Frontal cortex (tissue), 4 donors: ENCODE data around the gene SGPP2. TPM values are rescaled to one million over a fixed set of nuclear protein-coding genes. Genes with fewer than 3 reads are reported as not detected.
"Not testable (repeated sequence)": the region's sequence is repeated elsewhere in the genome, so short reads cannot be mapped to it uniquely, and the experiment has no call there.

Experiments used
- DNase-seq, 2 donors: peaks; one replicate each; pipeline ENCODE4 v3.0.0; 2012; ENCODE audit warnings: low spot score in 2 of 2
- FAIRE-seq: peaks from 2 replicates; lab custom pipeline; 2012; peaks lifted over from hg19 to GRCh38; lab: Jason Lieb, UNC
- total RNA-seq: library from RNA; depleted of rRNA; stranded (reverse); fragments of >200 nt; gene quantifications from one replicate; pipeline ENCODE4 v1.2.3, GENCODE V29; 2014
- donor health status: control.
- donor health status: control.
- donor health status: control.

Gene SGPP2
- total RNA-seq, 1 donor from 2014 or later: 0.82 TPM

DNA sequence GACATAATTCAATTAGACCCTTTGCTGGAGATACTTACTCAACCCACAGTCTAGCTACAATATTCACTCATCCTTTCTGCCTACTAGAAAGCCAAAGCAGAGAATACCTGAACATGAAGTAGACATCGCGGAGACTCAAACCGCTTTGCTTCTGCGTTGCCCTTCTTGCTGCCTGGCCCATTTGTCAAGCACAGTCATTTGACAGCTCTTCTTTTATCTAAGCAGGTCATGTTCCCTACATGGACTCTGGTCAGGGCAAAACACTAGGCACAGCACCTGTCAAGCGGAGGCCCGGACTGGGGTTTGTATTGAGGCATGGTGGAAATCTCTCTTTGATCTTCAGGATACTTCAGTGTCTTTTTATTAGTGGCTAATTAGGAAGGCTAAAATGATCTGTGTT lies 141.9 kb downstream of the SGPP2 start:
- no peak for FAIRE-seq
- DNase-seq: no peak

DNA sequence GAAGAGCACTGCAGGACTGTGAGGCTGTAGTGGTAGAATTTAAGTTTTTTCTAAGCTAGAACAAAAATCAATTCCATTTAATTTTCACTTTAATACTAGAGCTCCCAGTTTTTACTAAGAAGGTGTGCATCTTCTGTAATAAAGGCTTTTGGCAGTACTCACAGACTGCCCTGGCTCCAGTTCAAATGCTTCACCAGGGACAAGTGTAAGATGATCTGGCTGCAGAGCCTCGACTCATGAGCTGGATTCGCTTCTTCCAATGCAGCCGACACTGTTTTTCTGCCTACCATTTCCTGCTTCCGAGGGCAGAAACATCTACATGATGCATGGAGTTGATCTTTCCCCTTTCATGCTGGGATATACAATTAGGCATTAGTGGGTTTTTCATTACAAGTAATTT lies 144.5 kb downstream of the SGPP2 start:
- DNase-seq: no peak

DNA sequence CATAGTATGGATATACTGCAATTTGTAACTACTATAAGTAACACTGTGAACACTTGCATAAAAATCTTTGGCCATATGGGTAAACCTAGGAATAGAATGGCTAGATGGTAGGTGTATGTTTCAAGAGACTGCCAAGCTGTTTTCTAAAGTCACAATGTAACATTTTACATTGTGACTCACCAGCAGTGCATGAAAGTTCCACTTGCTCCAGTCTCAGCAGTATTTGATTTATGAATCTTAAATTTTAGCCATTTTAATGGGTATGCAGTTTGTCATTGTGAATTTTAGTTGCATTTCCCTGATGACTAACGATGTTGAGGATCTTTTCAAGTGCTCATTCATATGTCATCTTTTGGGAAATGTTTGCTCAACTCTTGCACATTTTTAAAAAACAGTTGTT lies 145.5 kb downstream of the SGPP2 start:
- DNase-seq: no peak

More for the DNA sequence above, 144.5 kb downstream of the SGPP2 start:
- no peak for FAIRE-seq

DNA sequence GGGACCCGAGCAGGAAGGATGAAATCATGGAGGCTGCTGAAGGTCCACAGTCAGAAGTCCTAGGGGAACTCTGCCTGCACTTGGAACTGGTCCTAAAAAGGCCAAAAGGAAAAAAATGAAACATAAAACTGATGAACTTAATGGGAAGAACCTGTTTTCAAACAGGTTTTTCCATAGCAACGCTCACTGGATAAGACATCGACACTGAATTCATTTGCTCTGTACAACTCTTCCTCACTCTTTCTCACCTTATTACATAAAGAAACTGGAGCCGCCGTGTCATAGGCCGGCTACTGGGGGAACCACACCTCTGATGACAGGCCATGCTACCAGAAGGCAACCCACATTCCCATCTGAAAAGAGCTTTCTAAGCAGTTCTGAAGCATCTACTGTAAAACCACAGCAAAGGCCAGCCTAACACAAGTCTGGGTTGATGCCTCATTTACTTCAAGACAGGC lies 147.9 kb downstream of the SGPP2 start:
- no peak for FAIRE-seq

More for the DNA sequence above, 145.5 kb downstream of the SGPP2 start:
- FAIRE-seq: no peak

DNA sequence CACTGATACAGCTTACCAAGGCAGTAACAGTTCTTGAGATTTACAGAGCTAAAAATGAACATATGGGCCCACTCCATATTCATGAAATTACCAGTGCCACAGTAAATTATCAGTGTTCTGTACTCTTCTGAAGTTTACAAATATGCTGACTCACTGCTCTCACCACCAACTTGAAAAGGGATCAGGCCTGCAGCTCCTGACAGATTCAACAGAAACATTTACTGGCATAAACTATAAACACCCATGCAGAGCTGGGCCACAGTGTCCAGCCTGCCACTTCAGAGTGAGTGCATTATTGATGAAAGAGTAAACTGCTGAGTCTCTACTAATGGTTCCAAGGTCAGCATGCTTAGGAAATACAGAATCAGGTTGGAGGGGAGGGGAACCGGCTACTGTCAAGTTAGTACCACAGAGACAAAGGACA lies 148.4 kb downstream of the SGPP2 start:
- DNase-seq (no peak), FAIRE-seq (no peak)

More for the DNA sequence above, 147.9 kb downstream of the SGPP2 start:
- no peak for DNase-seq

DNA sequence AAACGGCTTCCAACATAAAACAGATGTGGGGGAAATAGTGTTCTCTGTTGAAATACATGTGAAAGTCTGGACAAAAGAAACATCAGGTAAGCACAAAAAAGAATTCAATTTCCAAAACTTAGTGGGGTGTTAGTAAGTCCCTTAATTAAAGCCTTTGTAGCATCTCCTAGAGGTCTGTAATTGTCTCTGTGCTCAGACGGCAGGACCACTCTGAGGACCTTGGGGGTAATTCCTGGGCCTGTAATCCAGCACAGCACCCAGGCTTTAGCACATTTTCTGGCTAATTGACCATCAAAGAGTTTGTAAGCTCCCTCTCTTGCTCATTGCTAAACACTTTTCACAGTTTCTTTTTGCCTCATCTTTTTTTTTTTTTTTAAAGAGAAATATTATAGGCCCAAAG lies 151.3 kb downstream of the SGPP2 start:
- DNase-seq: no peak
- no peak for FAIRE-seq

DNA sequence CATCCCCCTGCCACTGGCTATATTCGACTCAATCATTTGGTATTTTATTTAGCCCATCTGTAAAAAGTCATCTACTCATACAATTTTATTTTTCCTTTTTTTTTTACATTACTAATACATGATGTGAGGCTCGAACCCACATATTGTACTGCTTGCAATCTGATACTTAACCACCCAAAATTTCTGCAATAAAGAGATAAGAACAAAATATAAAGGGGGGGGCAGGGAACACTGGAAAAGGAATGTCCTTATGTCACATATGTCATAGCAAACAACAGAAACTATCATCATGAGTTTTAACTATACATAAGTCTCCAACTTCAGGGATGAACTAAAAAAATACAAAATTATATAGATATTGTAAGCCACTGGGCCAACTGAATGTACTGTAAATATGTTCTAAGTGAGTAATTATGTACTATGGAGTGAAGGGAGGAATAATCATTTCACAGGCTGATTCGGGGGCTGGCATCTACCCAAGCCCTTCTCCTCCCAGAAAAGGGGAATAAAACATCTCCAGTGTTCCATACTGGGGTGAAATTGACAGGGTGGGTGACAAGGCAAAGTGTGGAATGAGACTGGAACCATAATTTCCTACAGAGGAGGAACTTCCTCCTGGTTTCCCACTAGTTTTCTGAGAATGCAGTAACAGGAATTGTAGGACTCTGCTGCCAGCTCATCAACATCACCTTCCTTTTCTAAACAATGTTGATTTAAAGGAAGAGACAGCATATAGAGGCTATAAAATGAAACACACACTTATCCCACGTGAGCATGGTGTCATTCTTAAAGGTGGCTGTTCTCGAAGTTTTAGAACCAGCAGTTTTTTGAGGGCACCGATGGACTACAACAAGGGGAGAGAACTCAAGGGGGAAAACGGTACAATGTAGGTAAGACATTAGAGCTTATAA lies 152.1 kb downstream of the SGPP2 start:
- FAIRE-seq: no peak

DNA sequence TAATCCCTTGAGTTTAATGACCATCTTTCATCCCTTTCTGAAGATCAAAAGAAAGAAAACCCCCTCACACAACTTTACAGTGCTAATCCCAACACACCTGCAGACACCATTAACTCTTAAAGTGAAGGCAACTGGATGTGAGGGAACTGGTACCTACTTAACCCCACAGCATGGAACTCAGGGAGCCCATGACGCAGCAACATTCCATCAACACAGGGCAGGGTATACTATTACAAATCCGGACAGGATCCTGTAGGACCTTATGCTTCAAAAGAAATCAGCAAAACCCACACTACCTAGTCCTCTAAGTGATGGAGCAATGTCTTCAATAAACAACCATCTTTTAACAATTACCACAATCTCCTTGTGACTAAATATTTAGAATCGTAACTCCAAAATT lies 153.0 kb downstream of the SGPP2 start:
- DNase-seq (no peak), FAIRE-seq (no peak)

More for the DNA sequence above, 152.1 kb downstream of the SGPP2 start:
- DNase-seq: no peak

DNA sequence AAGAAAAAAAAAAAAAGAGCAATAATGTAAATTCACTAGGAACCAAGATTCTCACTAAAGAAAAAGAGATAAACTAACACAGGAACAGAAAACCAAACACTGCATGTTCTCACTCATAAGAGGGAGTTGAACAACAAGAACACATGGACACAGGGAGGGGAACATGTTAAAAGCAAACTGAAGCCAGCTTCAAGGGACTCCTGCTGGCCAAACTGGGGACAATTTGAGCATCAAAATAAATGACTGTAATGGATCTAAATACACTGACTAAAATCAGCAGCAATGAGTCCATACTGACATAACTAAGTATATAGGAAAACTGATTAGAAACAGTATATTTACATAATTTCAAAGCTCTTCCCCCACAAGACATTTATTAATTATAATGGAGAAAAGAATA lies 158.6 kb downstream of the SGPP2 start:
- FAIRE-seq (no peak), DNase-seq (no peak)

DNA sequence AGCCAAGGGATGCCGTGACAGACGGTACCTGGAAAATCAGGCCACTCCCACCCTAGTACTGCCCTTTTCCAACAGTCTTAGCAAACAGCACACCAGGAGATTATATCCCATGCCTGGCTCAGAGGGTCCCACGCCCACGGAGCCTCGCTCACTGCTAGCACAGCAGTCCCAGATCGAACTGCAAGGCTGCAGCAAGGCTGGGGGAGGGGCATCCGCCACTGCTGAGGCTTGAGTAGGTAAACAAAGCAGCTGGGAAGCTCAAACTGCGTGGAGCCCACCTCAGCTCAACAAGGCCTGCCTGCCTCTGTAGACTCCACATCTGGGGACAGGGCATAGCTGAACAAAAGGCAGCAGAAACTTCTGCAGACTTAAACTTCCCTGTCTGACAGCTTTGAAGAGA lies 160.2 kb downstream of the SGPP2 start:
- DNase-seq, FAIRE-seq: not testable (repeated sequence)

DNA sequence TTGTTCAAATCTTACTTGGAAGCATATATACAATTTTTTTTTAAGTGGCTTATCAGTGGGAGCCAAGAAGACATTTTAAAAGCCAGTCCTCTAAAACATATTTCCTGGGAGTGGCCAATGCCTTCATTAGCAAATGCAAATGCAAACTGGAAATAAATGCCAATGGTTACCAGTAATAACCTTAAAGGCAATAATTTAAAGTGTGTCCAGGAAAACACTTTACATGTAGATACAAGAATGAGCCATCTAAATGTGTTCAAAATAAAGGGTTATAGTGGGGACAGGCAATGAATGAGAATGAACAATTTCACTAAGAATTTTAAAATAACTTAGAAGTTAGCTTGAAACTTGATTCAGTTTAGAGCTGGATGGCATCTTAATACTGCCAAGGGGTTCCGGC lies 167.3 kb downstream of the SGPP2 start:
- DNase-seq: no peak
- FAIRE-seq: no peak

DNA sequence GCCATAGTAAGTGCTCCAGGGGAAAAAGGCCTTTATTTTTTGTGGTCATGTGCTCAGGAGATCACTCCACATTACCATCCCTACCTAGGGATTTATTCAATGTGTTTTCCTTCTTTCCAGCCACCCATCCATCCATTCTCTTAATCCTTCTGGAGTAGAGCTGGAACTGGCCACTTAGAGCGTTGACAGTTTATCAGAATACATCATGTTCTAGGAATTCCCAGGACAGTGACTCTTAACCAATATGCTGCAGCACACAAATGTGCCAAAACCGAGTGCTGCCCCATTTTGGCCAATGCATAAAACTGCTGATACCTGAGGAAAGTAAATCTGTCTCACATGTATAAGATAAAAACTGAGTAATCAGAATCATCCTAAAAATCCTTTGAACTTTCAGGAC lies 167.8 kb downstream of the SGPP2 start:
- no peak for FAIRE-seq
- DNase-seq: no peak

DNA sequence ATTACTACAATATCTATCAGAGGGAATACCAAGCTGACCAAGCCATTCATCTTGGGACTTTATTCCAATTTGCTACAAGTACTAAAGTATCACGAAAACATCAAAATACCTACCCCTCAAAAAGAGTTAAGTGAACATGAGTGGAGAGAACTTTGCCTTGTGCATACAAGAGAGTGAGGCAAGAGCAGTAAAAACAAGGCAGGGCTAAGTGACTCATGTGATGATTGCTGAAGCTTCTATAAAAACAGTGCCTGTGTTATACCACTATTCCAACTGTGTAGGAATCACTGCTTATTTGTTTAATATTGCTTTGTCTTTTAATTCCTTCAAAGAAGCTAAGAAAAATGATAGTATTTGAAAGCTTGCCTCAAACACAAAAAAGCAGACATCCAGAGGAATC lies 170.3 kb downstream of the SGPP2 start:
- DNase-seq: no peak
- FAIRE-seq: no peak

DNA sequence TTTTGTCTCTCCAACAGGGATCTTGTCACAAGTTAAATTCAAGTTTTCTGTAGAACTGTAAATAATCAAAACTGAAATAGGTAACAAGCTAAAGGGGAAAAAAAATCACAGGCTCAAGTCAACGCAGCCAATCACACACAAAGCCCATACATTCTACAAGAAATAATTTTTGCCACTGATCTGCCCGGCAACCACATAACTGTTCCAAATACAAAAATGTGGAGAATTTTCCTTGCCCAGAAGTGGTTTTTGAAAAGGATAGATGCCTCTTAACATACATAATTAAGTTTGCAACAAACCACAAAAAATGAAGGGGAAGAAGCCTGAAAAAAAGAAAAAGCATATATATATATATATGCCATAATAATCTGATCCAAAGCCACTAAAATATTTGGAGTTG lies 171.2 kb downstream of the SGPP2 start:
- DNase-seq: no peak
- FAIRE-seq: no peak

DNA sequence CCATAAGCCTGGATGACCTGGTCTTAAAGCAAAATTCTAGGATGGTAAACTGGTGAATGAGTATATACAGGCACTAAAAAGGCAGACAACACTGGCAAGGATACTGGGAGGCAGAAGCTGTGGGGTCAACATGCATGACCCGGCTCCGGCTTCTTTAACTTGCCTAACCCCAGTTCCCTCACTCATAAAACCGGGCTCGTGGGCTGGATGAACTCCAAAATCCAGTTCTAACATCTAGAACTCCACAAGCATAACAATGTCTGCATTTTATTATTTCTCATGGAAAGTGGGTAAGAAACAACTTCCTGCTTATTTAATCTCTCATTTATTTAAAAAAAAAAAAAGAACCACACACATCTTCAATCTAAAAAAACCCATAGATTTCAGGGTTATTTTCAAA lies 174.3 kb downstream of the SGPP2 start:
- FAIRE-seq (no peak), DNase-seq (no peak)

DNA sequence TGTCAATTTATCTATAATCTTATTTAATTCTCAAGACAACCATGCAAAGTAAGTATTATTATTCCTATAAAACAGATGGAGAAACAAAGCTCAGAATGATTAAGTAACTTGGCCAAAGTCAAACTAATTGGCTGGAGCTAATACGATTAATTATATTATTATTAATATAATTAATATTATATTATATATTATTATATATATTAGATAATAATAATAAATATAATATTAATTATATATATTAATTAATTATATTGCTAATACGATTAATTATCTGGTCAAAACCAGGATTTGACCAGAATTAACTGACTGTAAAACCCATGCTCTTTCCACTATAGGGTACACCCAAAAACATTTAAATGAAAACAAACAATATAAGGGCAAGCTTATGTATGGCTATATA lies 179.2 kb downstream of the SGPP2 start:
- DNase-seq: no peak
- no peak for FAIRE-seq

DNA sequence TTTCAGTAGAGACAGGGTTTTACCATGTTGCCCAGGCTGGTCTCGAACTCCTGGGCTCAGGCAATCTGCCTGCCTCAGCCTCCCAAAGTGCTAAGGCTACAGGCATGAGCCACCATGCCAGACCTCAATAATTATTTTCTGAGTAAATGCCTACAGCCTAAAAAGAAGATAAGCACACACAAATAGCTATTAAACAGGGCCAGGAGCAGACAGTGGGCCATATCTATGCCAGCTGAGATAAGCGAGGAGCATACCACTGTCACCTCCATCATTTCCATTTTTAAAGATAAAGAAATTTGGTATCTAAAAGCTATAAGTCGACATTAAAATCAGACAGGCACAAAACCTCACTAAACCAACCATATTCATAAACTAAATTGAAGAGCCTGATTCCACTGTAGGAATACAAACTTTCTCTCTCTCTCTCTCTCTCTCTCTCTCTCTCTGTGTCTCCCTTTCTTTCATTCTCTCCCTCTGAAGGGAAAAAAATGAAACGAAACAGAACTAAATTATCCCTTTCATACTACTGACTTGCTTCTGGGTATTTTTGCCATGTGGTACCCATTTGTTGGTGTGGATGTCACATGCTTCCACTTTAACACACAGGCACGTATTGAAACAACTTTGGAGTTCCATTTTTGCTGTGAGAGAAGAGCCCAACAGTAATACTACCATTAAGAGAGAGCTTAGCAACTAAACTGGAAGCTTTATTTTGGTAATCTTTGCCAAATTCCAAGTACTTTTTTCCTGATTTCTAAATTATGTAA lies 180.6 kb downstream of the SGPP2 start:
- DNase-seq (no peak), FAIRE-seq (no peak)

DNA sequence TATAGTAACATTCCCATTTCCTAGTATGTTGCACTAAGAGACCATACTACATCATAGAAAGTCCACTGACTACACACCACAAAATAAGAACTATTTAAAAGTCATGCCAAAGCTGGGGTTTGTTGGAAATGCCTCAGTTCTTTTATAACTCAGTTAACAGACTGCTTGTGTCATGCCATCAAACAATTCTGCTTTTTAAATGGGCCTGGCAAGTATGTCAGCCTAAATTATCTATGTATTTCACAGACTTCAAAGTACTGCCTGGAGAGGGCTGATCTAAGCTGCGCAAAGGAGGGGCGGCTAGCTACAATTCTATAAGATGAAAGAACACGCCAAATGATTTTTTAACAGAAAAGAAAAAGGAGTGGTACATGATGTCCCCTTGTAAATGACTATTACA lies 182.0 kb downstream of the SGPP2 start:
- no peak for FAIRE-seq

DNA sequence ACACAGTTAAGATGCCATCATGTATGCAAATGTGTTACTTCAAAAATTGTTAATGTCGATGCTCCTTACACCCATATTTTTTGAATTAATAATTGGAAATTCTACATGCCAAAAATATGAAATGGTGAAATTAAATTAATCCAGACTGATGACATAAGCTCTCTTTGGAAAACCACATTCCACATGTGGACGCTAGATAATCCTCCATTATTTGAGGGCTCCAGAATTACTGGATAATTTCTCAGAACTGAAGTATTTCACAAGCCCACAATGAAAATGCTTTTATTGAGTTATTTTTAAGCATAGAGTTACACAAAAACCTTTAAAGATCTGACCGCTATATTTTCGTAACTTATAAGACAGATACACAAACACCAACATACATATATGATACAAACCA lies 183.7 kb downstream of the SGPP2 start:
- no peak for DNase-seq

More for the DNA sequence above, 182.0 kb downstream of the SGPP2 start:
- no peak for DNase-seq

DNA sequence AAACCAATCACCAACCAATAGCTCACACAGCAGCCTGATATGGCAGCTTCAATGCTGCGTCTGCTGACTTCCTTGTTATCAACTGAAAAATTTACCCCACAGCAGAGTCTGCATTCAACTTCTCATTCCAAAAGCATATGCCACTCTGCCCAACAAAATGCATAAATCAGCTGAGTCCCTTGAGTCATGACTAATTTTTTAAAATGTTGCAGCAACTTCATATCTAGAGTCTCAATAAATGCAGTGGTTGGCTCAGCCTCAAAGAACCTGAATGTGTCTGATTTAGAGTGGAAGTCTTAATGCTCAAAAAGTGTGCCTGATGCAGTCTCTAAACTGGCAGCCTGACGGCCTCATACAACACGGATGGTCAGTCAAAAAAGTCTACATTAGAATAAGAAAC lies 185.0 kb downstream of the SGPP2 start:
- no peak for DNase-seq
- FAIRE-seq: no peak

More for the DNA sequence above, 183.7 kb downstream of the SGPP2 start:
- no peak for FAIRE-seq
